Gastroesophageal sphincter (tissue), 4 donors: ENCODE measurements around the gene CBR4. TPM values are rescaled to one million over a fixed set of nuclear protein-coding genes. Genes with fewer than 3 reads are reported as not detected.

Experiments used
- ATAC-seq: fragments of 150-250 bp; one replicate; pipeline ENCODE4 v1.9.1; 2016; ENCODE audit warnings: mild to moderate bottlenecking, moderate library complexity
- H3K27ac ChIP-seq, 4 donors: fragments of 200-600 bp; sonication (generic) in 3 of 4; 1 replicate in 3 of 4; 2 replicates in 1 of 4; pipeline ENCODE4 v1.5.1; 2016 to 2019
- H3K27me3 ChIP-seq: fragments of 200-600 bp; sonication (generic); one replicate; pipeline ENCODE4 v1.5.1; 2019
- H3K36me3 ChIP-seq, 2 donors: fragments of 200-600 bp; sonication (generic); one replicate each; pipeline ENCODE4 v1.5.1; 2019; ENCODE audit warnings: control low read depth in 1 of 2
- H3K4me1 ChIP-seq, 3 donors: fragments of 200-600 bp; sonication (generic); 1 replicate in 2 of 3; 2 replicates in 1 of 3; pipeline ENCODE4 v1.5.1; 2016 to 2019; ENCODE audit warnings: control low read depth in 2 of 3
- H3K4me3 ChIP-seq, 2 donors: fragments of 200-600 bp; sonication (generic); one replicate each; pipeline ENCODE4 v1.5.1; 2019; ENCODE audit warnings: mild to moderate bottlenecking in 1 of 2, moderate library complexity in 1 of 2
- H3K9me3 ChIP-seq, 3 donors: fragments of 200-600 bp; sonication (generic); one replicate each; pipeline ENCODE4 v1.5.1; 2017 to 2019; ENCODE audit warnings: control low read depth in 2 of 3
- CTCF ChIP-seq, 4 experiments: fragments of 200-600 bp in 2 of 4; fragments of 450-650 bp in 2 of 4; sonication (generic) in 1 of 4; IDR thresholded peaks; one replicate each; pipeline ENCODE4 v1.5.1; 2017 to 2019; ENCODE audit warnings: antibody characterized with exemption in 4 of 4, mild to moderate bottlenecking in 2 of 4, moderate library complexity in 2 of 4
- EP300 ChIP-seq: sonication (generic); formaldehyde crosslinking; IDR thresholded peaks from one replicate; pipeline ENCODE4 v1.6.1; 2017; ENCODE audit warnings: antibody characterized with exemption, mild to moderate bottlenecking
- POLR2A ChIP-seq, 2 donors: fragments of 450-650 bp; IDR thresholded peaks; one replicate each; pipeline ENCODE4 v1.6.1; 2017; ENCODE audit warnings: antibody characterized with exemption in 2 of 2, mild to moderate bottlenecking in 2 of 2, moderate library complexity in 1 of 2
- POLR2AphosphoS5 ChIP-seq: sonication (generic); formaldehyde crosslinking; IDR thresholded peaks from one replicate; pipeline ENCODE4 v1.6.1; 2017; ENCODE audit warnings: antibody characterized with exemption
- whole genome bisulfite sequencing, 2 donors: methylation state at CpG; one replicate each; pipeline ENCODE4 v1.1.5; 2018; ENCODE audit warnings: low coverage in 1 of 2; 5-methylcytosine and 5-hydroxymethylcytosine counted together
- total RNA-seq, 4 donors: library from RNA; depleted of rRNA; stranded (reverse); fragments of >200 nt; gene quantifications; one replicate each; pipeline ENCODE4 v1.1.0, GENCODE V29; 2016

CBR4 gene
- total RNA-seq, 4 donors from 2014 or later = 13.6 to 19.1 (median 14.4) TPM

- 68 to 86% methylated on average over 4 to 5 of the region's 6 CpGs for WGBS, 2 donors
- Histone ChIP-seq H3K4me1 (no peaks in the 10 kb centered on the region), H3K4me3 (no peak overlapping the region), H3K36me3 (no peaks in the 10 kb centered on the region), H3K27ac (no peak overlapping the region), H3K27me3 (no peaks in the 10 kb centered on the region), H3K9me3 (no peaks in the 10 kb centered on the region)
- TF ChIP-seq POLR2A (IDR thresholded peaks at IDR 0.05) (no peak), EP300 (no peak), CTCF (IDR thresholded peaks at IDR 0.05) (no peak), POLR2AphosphoS5 (no peak)
- no peak for ATAC-seq
These were observed 23.6 kb upstream of the CBR4 start for GRCh38 chr4:169033660-169034059.

GRCh38 chr4:169032883-169033645, 23.0 kb upstream of the CBR4 start:
- ATAC-seq = no peak
- Histone ChIP-seq H3K9me3 (no peaks in the 10 kb centered on the region), H3K4me1 (no peaks in the 10 kb centered on the region), H3K27ac (no peak overlapping the region), H3K36me3 (no peaks in the 10 kb centered on the region), H3K27me3 (no peaks in the 10 kb centered on the region), H3K4me3 (no peak overlapping the region)
- WGBS, 2 donors = 67 to 93% methylated on average over 3 to 4 of the region's 5 CpGs
- TF ChIP-seq EP300 (no peak), CTCF (IDR thresholded peaks at IDR 0.05) (no peak), POLR2A (IDR thresholded peaks at IDR 0.05) (no peak), POLR2AphosphoS5 (no peak)

GRCh38 chr4:169032194-169032593, 22.1 kb upstream of the CBR4 start:
- H3K4me1 ChIP-seq = no peaks in the 10 kb centered on the region
- no peaks in the 10 kb centered on the region for H3K36me3 ChIP-seq
- ATAC-seq = no peak
- no peak overlapping the region for H3K27ac ChIP-seq
- no peaks in the 10 kb centered on the region for H3K27me3 ChIP-seq
- no peak overlapping the region for H3K4me3 ChIP-seq
- H3K9me3 ChIP-seq = no peaks in the 10 kb centered on the region
- TF ChIP-seq EP300 = no peak
- no peak for TF ChIP-seq POLR2AphosphoS5
- TF ChIP-seq POLR2A (IDR thresholded peaks at IDR 0.05) = no peak
- TF ChIP-seq CTCF (IDR thresholded peaks at IDR 0.05) = no peak

GRCh38 chr4:169031392-169031791, 21.3 kb upstream of the CBR4 start:
- no peaks in the 10 kb centered on the region for H3K9me3 ChIP-seq
- 100% methylated on average over 1 to 2 of the region's 15 CpGs for WGBS, 2 donors
- ATAC-seq = no peak
- H3K36me3 ChIP-seq = no peaks in the 10 kb centered on the region
- H3K27me3 ChIP-seq = no peaks in the 10 kb centered on the region
- H3K4me1 ChIP-seq = no peaks in the 10 kb centered on the region
- no peak overlapping the region for H3K27ac ChIP-seq
- TF ChIP-seq EP300 (no peak), POLR2AphosphoS5 (no peak), POLR2A (IDR thresholded peaks at IDR 0.05) (no peak), CTCF (IDR thresholded peaks at IDR 0.05) (no peak)
- no peak overlapping the region for H3K4me3 ChIP-seq

- ATAC-seq = no peak
- Histone ChIP-seq H3K4me1 (no peaks in the 10 kb centered on the region), H3K36me3 (no peaks in the 10 kb centered on the region), H3K27me3 (no peaks in the 10 kb centered on the region), H3K9me3 (no peaks in the 10 kb centered on the region), H3K4me3 (no peak overlapping the region), H3K27ac (no peak overlapping the region)
- no peak for TF ChIP-seq POLR2AphosphoS5
- no peak for TF ChIP-seq EP300
- WGBS, 2 donors = 47 to 57% methylated on average over 5 to 6 of the region's 6 CpGs
These were observed 20.5 kb upstream of the CBR4 start for GRCh38 chr4:169030562-169030982.
